HepG2 (cell line): ENCODE measurements around the gene TMEM130. TPM values are rescaled to one million over a fixed set of nuclear protein-coding genes. Genes with fewer than 3 reads are reported as not detected.

Source experiments
- AHR ChIP-seq: IDR thresholded peaks from 2 replicates; pipeline ENCODE4 v1.6.1; 2018; ENCODE audit warnings: missing genetic modification reagents, missing compliant biosample characterization
- CBX1 ChIP-seq: IDR thresholded peaks from one replicate; pipeline ENCODE4 v1.6.1; 2016; ENCODE audit warnings: antibody characterized with exemption, low read depth
- CHCHD3 ChIP-seq: sonication (generic); formaldehyde crosslinking; IDR thresholded peaks from 2 replicates; pipeline ENCODE4 v1.8.0; 2022; ENCODE audit warnings: mild to moderate bottlenecking, missing genetic modification reagents, moderate library complexity
- CSRNP1 ChIP-seq: sonication (generic); formaldehyde crosslinking; IDR thresholded peaks from 2 replicates; pipeline ENCODE4 v1.8.1; 2023; ENCODE audit warnings: mild to moderate bottlenecking, missing genetic modification reagents
- EED ChIP-seq: sonication (generic); formaldehyde crosslinking; IDR thresholded peaks from 2 replicates; pipeline ENCODE4 v1.5.0; 2020; ENCODE audit warnings: mild to moderate bottlenecking, missing genetic modification reagents
- FOXA1 ChIP-seq, 2 experiments: fragments of 450-650 bp in 1 of 2; sonication (generic) in 1 of 2; formaldehyde crosslinking in 1 of 2; IDR thresholded peaks; 2 replicates each; pipeline versions ENCODE4 v1.4.0 to v1.6.1; 2016 to 2020; ENCODE audit warnings: missing genetic modification reagents in 1 of 2
- MXD3 ChIP-seq: IDR thresholded peaks from 2 replicates; pipeline ENCODE4 v1.6.1; 2016; ENCODE audit warnings: mild to moderate bottlenecking, missing biosample characterization, missing genetic modification reagents
- MZF1 ChIP-seq: sonication (generic); formaldehyde crosslinking; IDR thresholded peaks from 2 replicates; pipeline ENCODE4 v1.8.1; 2023; ENCODE audit warnings: mild to moderate bottlenecking, missing genetic modification reagents, borderline replicate concordance
- PAX8 ChIP-seq: sonication (generic); formaldehyde crosslinking; IDR thresholded peaks from 2 replicates; pipeline ENCODE4 v1.8.0; 2022; ENCODE audit warnings: mild to moderate bottlenecking, missing genetic modification reagents, borderline replicate concordance
- REL ChIP-seq: sonication (generic); formaldehyde crosslinking; conservative IDR thresholded peaks from 2 replicates; pipeline ENCODE4 v1.8.0; 2022; ENCODE audit warnings: mild to moderate bottlenecking, missing genetic modification reagents, moderate library complexity
- SALL1 ChIP-seq: sonication (generic); formaldehyde crosslinking; IDR thresholded peaks from 2 replicates; pipeline ENCODE4 v1.8.0; 2022; ENCODE audit warnings: mild to moderate bottlenecking, missing genetic modification reagents
- SALL2 ChIP-seq: sonication (generic); formaldehyde crosslinking; IDR thresholded peaks from 2 replicates; pipeline ENCODE4 v1.8.1; 2023; ENCODE audit warnings: mild to moderate bottlenecking, missing genetic modification reagents, inconsistent platforms
- SP2 ChIP-seq: sonication (generic); formaldehyde crosslinking; IDR thresholded peaks from 2 replicates; pipeline ENCODE4 v1.5.1; 2020; ENCODE audit warnings: mild to moderate bottlenecking, missing genetic modification reagents
- SSRP1 ChIP-seq: IDR thresholded peaks from 2 replicates; pipeline ENCODE4 v1.6.1; 2016; ENCODE audit warnings: control low read depth
- TARDBP ChIP-seq: sonication (generic); formaldehyde crosslinking; IDR thresholded peaks from 2 replicates; pipeline ENCODE4 v1.8.0; 2022; ENCODE audit warnings: mild to moderate bottlenecking, missing genetic modification reagents
- THYN1 ChIP-seq: sonication (generic); formaldehyde crosslinking; IDR thresholded peaks from 2 replicates; pipeline ENCODE4 v1.8.1; 2023; ENCODE audit warnings: low read depth, mild to moderate bottlenecking, moderate library complexity, missing genetic modification reagents, borderline replicate concordance
- TOPORS ChIP-seq: sonication (generic); formaldehyde crosslinking; IDR thresholded peaks from 2 replicates; pipeline ENCODE4 v1.8.0; 2023; ENCODE audit warnings: mild to moderate bottlenecking, missing genetic modification reagents
- U2AF1 ChIP-seq: fragments of 200-400 bp; formaldehyde crosslinking; optimal IDR thresholded peaks from 2 replicates; pipeline ENCODE3; 2017; ENCODE audit warnings: mild to moderate bottlenecking, low read depth, low read length
- ZBTB42 ChIP-seq: sonication (generic); formaldehyde crosslinking; IDR thresholded peaks from 2 replicates; pipeline ENCODE4 v1.5.0; 2020; ENCODE audit warnings: mild to moderate bottlenecking, missing genetic modification reagents
- ZFP37 ChIP-seq: sonication (generic); formaldehyde crosslinking; IDR thresholded peaks from 2 replicates; pipeline ENCODE4 v1.4.0; 2020; ENCODE audit warnings: missing genetic modification reagents, borderline replicate concordance
- ZFY ChIP-seq: sonication (generic); formaldehyde crosslinking; IDR thresholded peaks from 2 replicates; pipeline ENCODE4 v1.4.0; 2020; ENCODE audit warnings: missing genetic modification reagents
- ZGPAT ChIP-seq: IDR thresholded peaks from 2 replicates; pipeline ENCODE4 v1.6.1; 2016; ENCODE audit warnings: mild to moderate bottlenecking
- ZNF337 ChIP-seq: sonication (generic); formaldehyde crosslinking; IDR thresholded peaks from 2 replicates; pipeline ENCODE4 v1.5.1; 2020; ENCODE audit warnings: missing genetic modification reagents, low read depth, mild to moderate bottlenecking, borderline replicate concordance
- ZNF362 ChIP-seq: sonication (generic); formaldehyde crosslinking; IDR thresholded peaks from 2 replicates; pipeline ENCODE4 v1.4.0; 2020; ENCODE audit warnings: missing genetic modification reagents, mild to moderate bottlenecking, borderline replicate concordance
- ZNF484 ChIP-seq: sonication (generic); formaldehyde crosslinking; IDR thresholded peaks from 2 replicates; pipeline ENCODE4 v1.5.1; 2020; ENCODE audit warnings: mild to moderate bottlenecking, low read depth, missing genetic modification reagents, borderline replicate concordance
- ZNF720 ChIP-seq: sonication (generic); formaldehyde crosslinking; IDR thresholded peaks from 2 replicates; pipeline ENCODE4 v1.4.0; 2020; ENCODE audit warnings: missing genetic modification reagents
- polyA plus RNA-seq, 8 experiments: library from polyadenylated mRNA; depleted of rRNA in 3 of 8; stranded (reverse) in 7 of 8; unstranded in 1 of 8; fragments of >200 nt; fragmentation: Illumina TruSeq in 4 of 8; extraction: Trizol in 4 of 8; gene quantifications; 2 replicates each; pipeline versions ENCODE4 v1.2.1 to v1.2.3, GENCODE V29; 2011 to 2016; ENCODE audit warnings: low read depth in 4 of 8, missing spikeins in 1 of 8, mixed read lengths in 1 of 8; ENCODE audit not compliant: insufficient read depth in 1 of 8
- total RNA-seq, 5 experiments: library from RNA; depleted of rRNA; stranded (reverse); fragments of >200 nt; fragmentation: Illumina TruSeq; extraction: Trizol; gene quantifications; 2 replicates each; pipeline ENCODE4 v1.2.3, GENCODE V29; 2016; ENCODE audit warnings: low read depth in 1 of 5

TMEM130 gene
- total and polyA plus RNA-seq, 2 of the 13 experiments (the other 11 are each of a cell fraction or from before 2014, with no cell fraction given), result not detected

GRCh38 chr7:98878365-98879197 is 8.8 kb upstream of the TMEM130 start, which contains the start of gene TRRAP (continued):
- TF ChIP-seq ZBTB42 (CRISPR knock-in tag) (no peak; the same call in 1 of the 2 replicates), SALL2 (peak; percentile 76), ZNF720 (CRISPR knock-in tag) (no peak), TOPORS (CRISPR knock-in tag) (peak; percentile 65; the same call in 1 of the 2 replicates), THYN1 (CRISPR knock-in tag) (no peak), AHR (no peak), ZGPAT (CRISPR knock-in tag) (peak; percentile 65; the same call in 1 of the 2 replicates), ZNF337 (CRISPR knock-in tag) (0 out of 2 replicates have a peak, but pooled peaks have one; percentile 79), ZFP37 (CRISPR knock-in tag) (no peak), FOXA1 (IDR thresholded peaks at IDR 0.05) (no peak), FOXA1 (CRISPR knock-in tag; IDR thresholded peaks at IDR 0.05) (no peak), SP2 (CRISPR knock-in tag) (no peak; the same call in 1 of the 2 replicates), TARDBP (CRISPR knock-in tag) (no peak), U2AF1 (peak; percentile 85), MXD3 (CRISPR knock-in tag) (peak; percentile 70; the same call in 1 of the 2 replicates), PAX8 (CRISPR knock-in tag) (no peak; the same call in 1 of the 2 replicates), CSRNP1 (CRISPR knock-in tag) (peak; percentile 54; the same call in 1 of the 2 replicates), EED (peak; percentile 46; the same call in 1 of the 2 replicates), MZF1 (no peak), CHCHD3 (CRISPR knock-in tag) (peak; percentile 82; the same call in 1 of the 2 replicates), ZFY (peak; percentile 98), ZNF362 (CRISPR knock-in tag) (no peak), CBX1 (no peak), ZNF484 (CRISPR knock-in tag) (no peak), SALL1 (peak; percentile 84), SSRP1 (no peak), REL (CRISPR knock-in tag) (no peak; the same call in 1 of the 2 replicates)
